ENCODE results near the gene APBB3.

- TF ChIP-seq CTCF (IDR thresholded peaks at IDR 0.05) (no peak), EP300 (IDR thresholded peaks at IDR 0.05) (no peak), POLR2AphosphoS5 (IDR thresholded peaks at IDR 0.05) (no peak), POLR2A (IDR thresholded peaks at IDR 0.05; ENCODE audit: low read depth) (no peak)
These were observed 12.5 kb downstream of the APBB3 start for GRCh38 chr5:140551872-140552271.
